Diencephalon (tissue), 1 donor: ENCODE data around the gene MAN1C1. TPM values are rescaled to one million over a fixed set of nuclear protein-coding genes. Genes with fewer than 3 reads are reported as not detected.

ENCODE experiments used
- total RNA-seq: library from RNA; depleted of rRNA; stranded (reverse); fragments of >200 nt; gene quantifications from one replicate; pipeline ENCODE4 v1.2.3, GENCODE V29; 2014

The MAN1C1 gene
- 11.1 TPM for total RNA-seq

GRCh38 chr1:25616095-25616986, at the start of gene MAN1C1:
Gene MAN1C1, plus strand, starts transcription at chr1:25616791. Its CDS starts 1,007 bp downstream, at chr1:25617798.

GRCh38 chr1:25799935-25800702, 183.5 kb downstream of the MAN1C1 start, which contains the start of gene SELENON:
Gene SELENON, plus strand, starts transcription at chr1:25800193. Its CDS starts 38 bp downstream, at chr1:25800231.

GRCh38 chr1:25819491-25820246, 203.1 kb downstream of the MAN1C1 start, which contains the start of gene MTFR1L:
Gene MTFR1L, plus strand, starts transcription at chr1:25819954. Its CDS starts 3,151 bp downstream, at chr1:25823105.

Other genes with a start within 250 kb of the MAN1C1 start
- 1.4 TPM for gene RHCE, start 196.0 kb upstream of the MAN1C1 start, total RNA-seq
- gene MACO1, start 185.9 kb upstream of the MAN1C1 start, total RNA-seq, result 50.7 TPM
- gene LDLRAP1, start 73.2 kb upstream of the MAN1C1 start, total RNA-seq, result 1.2 TPM
- gene SELENON, start 183.4 kb downstream of the MAN1C1 start, total RNA-seq, result 15.9 TPM
- gene MTFR1L, start 203.2 kb downstream of the MAN1C1 start, total RNA-seq, result 54.4 TPM
- 2.3 TPM for gene AUNIP, start 242.7 kb downstream of the MAN1C1 start, total RNA-seq